Duodenal mucosa (tissue), 2 donors: ENCODE results near the gene CCND2.

Source experiments
- H3K27ac ChIP-seq: one replicate; pipeline ENCODE4 v1.7.0; 2013; ENCODE audit warnings: low read depth, low read length
- H3K27me3 ChIP-seq, 2 donors: one replicate each; pipeline ENCODE4 v1.7.0; 2013; ENCODE audit warnings: low read length in 2 of 2, control low read depth in 1 of 2; ENCODE audit not compliant: insufficient read depth in 2 of 2, control insufficient read depth in 1 of 2
- H3K36me3 ChIP-seq, 2 donors: one replicate each; pipeline ENCODE4 v1.7.0; 2013; ENCODE audit warnings: low read length in 2 of 2, control low read depth in 1 of 2; ENCODE audit not compliant: insufficient read depth in 2 of 2, control insufficient read depth in 1 of 2
- H3K4me1 ChIP-seq, 2 donors: one replicate each; pipeline ENCODE4 v1.7.0; 2013; ENCODE audit warnings: low read length in 2 of 2, control low read depth in 1 of 2; ENCODE audit not compliant: insufficient read depth in 2 of 2, control insufficient read depth in 1 of 2
- H3K4me3 ChIP-seq, 2 donors: one replicate each; pipeline ENCODE4 v1.7.0; 2013; ENCODE audit warnings: low read length in 2 of 2, low read depth in 1 of 2
- H3K9ac ChIP-seq, 2 donors: one replicate each; pipeline ENCODE4 v1.7.0; 2013; ENCODE audit warnings: low read length in 2 of 2, low read depth in 1 of 2
- H3K9me3 ChIP-seq, 2 donors: one replicate each; pipeline ENCODE4 v1.7.0; 2013; ENCODE audit warnings: low read length in 2 of 2, control low read depth in 1 of 2; ENCODE audit not compliant: control insufficient read depth in 1 of 2

The CCND2 gene

GRCh38 chr12:4303750-4304149, 30.2 kb downstream of the CCND2 start:
- Histone ChIP-seq H3K27ac (no peak overlapping the region), H3K36me3 (peaks cover 35 to 63% of the 10 kb centered on the region in 2 donors), H3K4me3 (no peak overlapping the region), H3K27me3 (no peaks in the 10 kb centered on the region), H3K4me1 (peaks cover 22 to 38% of the 10 kb centered on the region in 2 donors), H3K9me3 (no peaks in the 10 kb centered on the region), H3K9ac (no peak overlapping the region)

- peaks cover 11 to 22% of the 10 kb centered on the region in 2 donors for H3K4me1 ChIP-seq
- peaks cover 16 to 34% of the 10 kb centered on the region in 2 donors for H3K36me3 ChIP-seq
- no peaks in the 10 kb centered on the region for H3K9me3 ChIP-seq
- no peak overlapping the region for H3K27ac ChIP-seq
- H3K9ac ChIP-seq, result peak overlapping the region in 1 of 2 donors; percentile 51
- H3K27me3 ChIP-seq, result no peaks in the 10 kb centered on the region
- H3K4me3 ChIP-seq, result peak overlapping the region in 1 of 2 donors; percentile 4
Measured at GRCh38 chr12:4307593-4308333, 34.2 kb downstream of the CCND2 start.

- H3K4me3 ChIP-seq, result no peak overlapping the region
Measured at GRCh38 chr12:4308334-4308950, 34.9 kb downstream of the CCND2 start.

GRCh38 chr12:4311776-4312175, 38.2 kb downstream of the CCND2 start:
- H3K4me1 ChIP-seq, result peaks cover 11 to 16% of the 10 kb centered on the region in 2 donors
- H3K36me3 ChIP-seq, result peaks cover 3 to 4% of the 10 kb centered on the region in 2 donors
- H3K9ac ChIP-seq, result no peak overlapping the region
- H3K27ac ChIP-seq, result no peak overlapping the region
- no peak overlapping the region for H3K4me3 ChIP-seq
- no peaks in the 10 kb centered on the region for H3K9me3 ChIP-seq
- H3K27me3 ChIP-seq, result no peaks in the 10 kb centered on the region

More at GRCh38 chr12:4308334-4308950, 34.9 kb downstream of the CCND2 start:
- Histone ChIP-seq H3K9ac (peak overlapping the region in 1 of 2 donors; percentile 51), H3K27ac (no peak overlapping the region), H3K4me1 (peaks cover 11 to 17% of the 10 kb centered on the region in 2 donors), H3K9me3 (no peaks in the 10 kb centered on the region), H3K27me3 (no peaks in the 10 kb centered on the region), H3K36me3 (peaks cover 16 to 29% of the 10 kb centered on the region in 2 donors)

- Histone ChIP-seq H3K4me3 (no peak overlapping the region), H3K9me3 (no peaks in the 10 kb centered on the region), H3K4me1 (peaks cover 11 to 12% of the 10 kb centered on the region in 2 donors), H3K27me3 (no peaks in the 10 kb centered on the region), H3K27ac (no peak overlapping the region), H3K9ac (no peak overlapping the region), H3K36me3 (peaks cover 3 to 4% of the 10 kb centered on the region in 2 donors)
Measured at GRCh38 chr12:4312251-4312650, 38.7 kb downstream of the CCND2 start.

GRCh38 chr12:4320497-4320852, 46.9 kb downstream of the CCND2 start:
- no peaks in the 10 kb centered on the region for H3K27me3 ChIP-seq
- no peaks in the 10 kb centered on the region for H3K9me3 ChIP-seq

GRCh38 chr12:4320853-4321701, 47.5 kb downstream of the CCND2 start, which contains the start of gene TIGAR:
Gene TIGAR (plus strand): TSS chr12:4321213. CDS start chr12:4321272, 59 bp downstream.
- H3K4me1 ChIP-seq, result peaks cover 8 to 15% of the 10 kb centered on the region in 2 donors
- H3K36me3 ChIP-seq, result peaks cover 0 to 7% of the 10 kb centered on the region in 2 donors
- H3K9ac ChIP-seq, result peak within 1 kb of the TSS; percentile 73 to 93
- no peaks in the 10 kb centered on the region for H3K9me3 ChIP-seq
- peak within 1 kb of the TSS; percentile 72 for H3K27ac ChIP-seq
- no peaks in the 10 kb centered on the region for H3K27me3 ChIP-seq
- H3K4me3 ChIP-seq, result peak within 1 kb of the TSS; percentile 94 to 97

More at GRCh38 chr12:4320497-4320852, 46.9 kb downstream of the CCND2 start:
- peaks cover 0 to 7% of the 10 kb centered on the region in 2 donors for H3K36me3 ChIP-seq
- peak overlapping the region; percentile 55 to 64 for H3K9ac ChIP-seq
- H3K4me1 ChIP-seq, result peaks cover 8 to 15% of the 10 kb centered on the region in 2 donors
- H3K4me3 ChIP-seq, result peak overlapping the region; percentile 80 to 94
- H3K27ac ChIP-seq, result peak overlapping the region; percentile 64

- H3K27me3 ChIP-seq, result no peaks in the 10 kb centered on the region
- no peak overlapping the region for H3K27ac ChIP-seq
- H3K9ac ChIP-seq, result no peak overlapping the region
- peaks cover 8 to 15% of the 10 kb centered on the region in 2 donors for H3K4me1 ChIP-seq
- no peaks in the 10 kb centered on the region for H3K9me3 ChIP-seq
- peak overlapping the region in 1 of 2 donors; percentile 2 for H3K4me3 ChIP-seq
- H3K36me3 ChIP-seq, result peaks cover 0 to 7% of the 10 kb centered on the region in 2 donors
Measured at GRCh38 chr12:4322726-4323125, 49.2 kb downstream of the CCND2 start.
